ENCODE measurements around the gene UBE2G2. TPM values are rescaled to one million over a fixed set of nuclear protein-coding genes. Genes with fewer than 3 reads are reported as not detected.

UBE2G2 gene
- polyA plus RNA-seq, 1 experiment: 93.2 TPM

GRCh38 chr21:44815225-44815624 lies 13.6 kb upstream of the UBE2G2 start:
- CTCF ChIA-PET: interaction anchor here (1.2 to 1.3 kb wide), 2 partner anchors 10 to 22 kb away, joined by 3 to 5 read pairs; no protein-coding TSS in a partner anchor
- TF ChIP-seq, protein P1, sequence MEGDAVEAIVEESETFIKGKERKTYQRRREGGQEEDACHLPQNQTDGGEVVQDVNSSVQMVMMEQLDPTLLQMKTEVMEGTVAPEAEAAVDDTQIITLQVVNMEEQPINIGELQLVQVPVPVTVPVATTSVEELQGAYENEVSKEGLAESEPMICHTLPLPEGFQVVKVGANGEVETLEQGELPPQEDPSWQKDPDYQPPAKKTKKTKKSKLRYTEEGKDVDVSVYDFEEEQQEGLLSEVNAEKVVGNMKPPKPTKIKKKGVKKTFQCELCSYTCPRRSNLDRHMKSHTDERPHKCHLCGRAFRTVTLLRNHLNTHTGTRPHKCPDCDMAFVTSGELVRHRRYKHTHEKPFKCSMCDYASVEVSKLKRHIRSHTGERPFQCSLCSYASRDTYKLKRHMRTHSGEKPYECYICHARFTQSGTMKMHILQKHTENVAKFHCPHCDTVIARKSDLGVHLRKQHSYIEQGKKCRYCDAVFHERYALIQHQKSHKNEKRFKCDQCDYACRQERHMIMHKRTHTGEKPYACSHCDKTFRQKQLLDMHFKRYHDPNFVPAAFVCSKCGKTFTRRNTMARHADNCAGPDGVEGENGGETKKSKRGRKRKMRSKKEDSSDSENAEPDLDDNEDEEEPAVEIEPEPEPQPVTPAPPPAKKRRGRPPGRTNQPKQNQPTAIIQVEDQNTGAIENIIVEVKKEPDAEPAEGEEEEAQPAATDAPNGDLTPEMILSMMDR (IDR thresholded peaks at IDR 0.05; ENCODE audit: insufficient read depth, low read depth, low read length): no peak
- POLR2A ChIA-PET: no interaction called here
- no peak for DNase-seq (ENCODE audit: low read depth)
- peaks cover 11% of the 10 kb centered on the region for H3K36me3 ChIP-seq (ENCODE audit: control insufficient read depth, insufficient read depth, low read length)
- no peaks in the 10 kb centered on the region for H3K27me3 ChIP-seq (ENCODE audit: control insufficient read depth, insufficient read depth, low read length)
- no peak overlapping the region for H3K4me3 ChIP-seq (ENCODE audit: low read depth, low read length)

DNA sequence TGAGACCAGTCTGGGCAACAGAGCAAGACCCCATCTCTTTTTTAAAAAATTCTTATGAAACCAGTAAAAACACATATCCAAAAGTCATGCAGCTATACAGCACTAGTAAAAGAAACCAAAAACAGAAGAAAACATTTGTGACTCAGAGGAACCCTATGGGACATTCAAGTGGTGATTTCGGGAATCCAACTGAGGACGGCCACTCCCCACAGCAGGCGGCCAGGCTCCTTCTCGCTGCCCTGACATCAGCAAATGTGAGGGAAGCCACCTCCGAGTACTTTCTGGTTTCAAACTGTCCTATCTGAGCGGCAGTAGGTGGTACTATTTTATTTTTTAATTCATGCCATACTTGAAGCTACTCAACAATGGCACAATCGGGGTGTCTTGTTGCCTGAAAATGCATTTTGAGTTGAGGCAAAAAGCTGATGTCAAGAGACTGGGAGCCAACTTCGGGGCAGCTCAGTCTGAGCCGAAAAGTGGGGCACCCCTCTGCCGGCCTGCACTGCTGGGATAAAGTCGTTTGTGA lies 12.9 kb upstream of the UBE2G2 start:
- H3K4me3 ChIP-seq (ENCODE audit: low read depth, low read length): no peak overlapping the region
- POLR2A ChIA-PET: no interaction called here
- no peaks in the 10 kb centered on the region for H3K27me3 ChIP-seq (ENCODE audit: control insufficient read depth, insufficient read depth, low read length)
- CTCF ChIA-PET: no interaction called here
- peaks cover 12% of the 10 kb centered on the region for H3K36me3 ChIP-seq (ENCODE audit: control insufficient read depth, insufficient read depth, low read length)
- no peak for DNase-seq (ENCODE audit: low read depth)
- TF ChIP-seq, protein P1 (IDR thresholded peaks at IDR 0.05; ENCODE audit: insufficient read depth, low read depth, low read length): no peak

- no peak for DNase-seq (ENCODE audit: low read depth)
- Histone ChIP-seq H3K36me3 (ENCODE audit: control insufficient read depth, insufficient read depth, low read length) (peaks cover 12% of the 10 kb centered on the region), H3K4me3 (ENCODE audit: low read depth, low read length) (no peak overlapping the region), H3K27me3 (ENCODE audit: control insufficient read depth, insufficient read depth, low read length) (no peaks in the 10 kb centered on the region)
- TF ChIP-seq, protein P1 (IDR thresholded peaks at IDR 0.05; ENCODE audit: insufficient read depth, low read depth, low read length): no peak
- ChIA-PET CTCF (no interaction called here), POLR2A (no interaction called here)
Observed at GRCh38 chr21:44813727-44814126, 12.1 kb upstream of the UBE2G2 start.

DNA sequence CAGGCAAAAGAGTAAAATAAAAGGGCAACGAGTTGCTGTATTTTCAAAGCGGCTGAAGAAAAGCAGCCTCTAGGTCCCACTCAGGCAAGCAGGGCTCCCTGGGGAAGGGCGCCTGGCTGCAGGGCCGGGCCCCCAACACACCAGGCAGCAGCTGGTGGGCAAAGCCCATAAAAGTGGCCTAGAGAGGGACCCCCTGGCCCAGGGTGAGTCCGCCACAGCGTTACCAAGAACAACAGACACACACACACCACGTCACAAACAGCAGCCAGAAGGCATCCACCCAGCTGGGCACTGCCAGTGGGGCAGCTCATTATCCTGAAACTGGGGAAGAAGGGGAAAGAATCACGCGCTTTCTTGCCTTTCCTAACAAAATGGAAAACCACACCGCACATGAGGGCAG lies 11.5 kb upstream of the UBE2G2 start:
- ChIA-PET CTCF (no interaction called here), POLR2A (no interaction called here)
- TF ChIP-seq, protein P1 (IDR thresholded peaks at IDR 0.05; ENCODE audit: insufficient read depth, low read depth, low read length): no peak
- DNase-seq (ENCODE audit: low read depth): no peak
- no peaks in the 10 kb centered on the region for H3K27me3 ChIP-seq (ENCODE audit: control insufficient read depth, insufficient read depth, low read length)
- peaks cover 16% of the 10 kb centered on the region for H3K36me3 ChIP-seq (ENCODE audit: control insufficient read depth, insufficient read depth, low read length)
- no peak overlapping the region for H3K4me3 ChIP-seq (ENCODE audit: low read depth, low read length)

DNA sequence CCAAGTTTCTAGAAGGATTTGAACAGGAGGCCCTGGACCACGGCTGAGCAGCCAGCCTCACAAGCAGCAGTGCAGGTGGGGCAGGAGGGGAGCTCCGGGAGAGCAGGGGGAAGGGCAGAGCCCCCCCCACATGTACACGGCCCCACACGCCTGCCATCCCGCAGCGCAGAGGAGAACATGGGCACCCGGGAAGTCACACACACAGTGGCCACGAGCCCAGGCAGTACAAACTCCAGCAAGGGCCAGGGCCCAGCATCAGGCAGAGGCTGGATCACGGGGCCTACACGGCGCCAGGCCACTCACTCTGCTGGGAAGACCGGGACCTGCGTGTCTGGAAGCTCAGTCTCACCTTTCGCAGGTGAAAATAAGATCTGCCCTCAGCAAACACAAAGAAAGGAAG lies 11.0 kb upstream of the UBE2G2 start:
- Histone ChIP-seq H3K4me3 (ENCODE audit: low read depth, low read length) (no peak overlapping the region), H3K36me3 (ENCODE audit: control insufficient read depth, insufficient read depth, low read length) (peaks cover 17% of the 10 kb centered on the region), H3K27me3 (ENCODE audit: control insufficient read depth, insufficient read depth, low read length) (no peaks in the 10 kb centered on the region)
- TF ChIP-seq, protein P1 (IDR thresholded peaks at IDR 0.05; ENCODE audit: insufficient read depth, low read depth, low read length): no peak
- ChIA-PET CTCF (interaction anchor here (1.1 kb wide), 1 partner anchor 19 kb away, joined by 3 read pairs; no protein-coding TSS in a partner anchor), POLR2A (no interaction called here)
- no peak for DNase-seq (ENCODE audit: low read depth)

All from BJ (cell line).